GM18508 (cell line): ENCODE measurements around the gene CNTNAP5.

Source experiments
- ATAC-seq: cut with Tn5 transposase; IDR thresholded peaks from one replicate; pipeline ENCODE4 v1.9.1; 2021; ENCODE audit warnings: moderate number of reproducible peaks; ENCODE audit not compliant: insufficient read depth, unreplicated experiment

Gene CNTNAP5

DNA sequence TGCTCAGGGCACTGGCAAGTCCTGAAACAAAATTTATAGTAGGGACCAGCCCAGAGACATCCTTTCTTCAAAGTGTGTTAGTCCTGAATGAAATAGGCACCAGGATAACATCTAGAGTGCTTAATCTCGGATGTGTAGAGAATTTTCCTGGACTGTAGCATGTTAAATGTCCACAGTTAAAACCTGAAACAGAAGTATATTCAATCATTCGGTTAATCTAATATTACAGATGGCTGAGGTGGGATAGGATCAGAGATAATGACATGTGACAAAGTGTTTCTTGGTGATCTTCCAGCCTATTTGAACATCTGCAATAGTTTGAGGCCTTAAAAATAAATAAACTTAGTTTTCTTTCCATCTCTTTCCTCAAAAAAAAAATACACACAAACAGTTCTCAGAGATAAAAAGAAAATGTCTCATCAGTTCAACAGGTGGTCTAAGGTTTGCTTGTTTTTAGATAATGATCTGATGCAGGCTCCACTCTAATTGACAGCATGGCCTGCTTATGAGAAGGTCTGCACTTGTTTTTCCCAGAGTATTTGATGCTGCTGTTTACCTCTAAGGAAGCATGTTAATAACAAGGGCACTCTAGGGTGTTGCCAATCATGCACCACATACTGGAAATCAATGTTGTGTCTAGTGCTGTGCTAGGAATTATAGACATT is 25.9 kb downstream of the CNTNAP5 start:
- ATAC-seq: no peak

DNA sequence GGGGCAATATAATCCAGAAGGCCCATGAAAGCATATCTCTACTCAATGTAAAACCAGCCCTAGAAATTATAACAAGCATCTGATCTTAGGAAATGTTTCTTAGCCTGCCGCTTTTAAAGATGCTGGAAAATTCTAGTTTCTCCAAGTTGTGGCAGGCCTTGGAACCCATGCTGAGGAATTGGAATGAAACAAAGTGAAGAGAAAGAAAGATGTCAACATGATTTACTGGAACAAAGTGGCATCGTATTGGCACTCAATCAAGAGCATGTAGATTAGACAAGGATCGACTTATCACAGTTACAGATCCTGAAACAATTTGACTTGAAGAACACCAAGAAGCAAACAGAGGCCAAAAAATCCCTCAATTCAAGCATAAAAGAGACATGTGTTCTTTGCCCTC is 28.7 kb downstream of the CNTNAP5 start:
- ATAC-seq: no peak

GRCh38 chr2:124063596-124063995 is 38.5 kb downstream of the CNTNAP5 start:
- no peak for ATAC-seq

GRCh38 chr2:124065636-124066035 is 40.5 kb downstream of the CNTNAP5 start:
- no peak for ATAC-seq

- no peak for ATAC-seq
Measured at GRCh38 chr2:124066776-124067175, 41.7 kb downstream of the CNTNAP5 start.

DNA sequence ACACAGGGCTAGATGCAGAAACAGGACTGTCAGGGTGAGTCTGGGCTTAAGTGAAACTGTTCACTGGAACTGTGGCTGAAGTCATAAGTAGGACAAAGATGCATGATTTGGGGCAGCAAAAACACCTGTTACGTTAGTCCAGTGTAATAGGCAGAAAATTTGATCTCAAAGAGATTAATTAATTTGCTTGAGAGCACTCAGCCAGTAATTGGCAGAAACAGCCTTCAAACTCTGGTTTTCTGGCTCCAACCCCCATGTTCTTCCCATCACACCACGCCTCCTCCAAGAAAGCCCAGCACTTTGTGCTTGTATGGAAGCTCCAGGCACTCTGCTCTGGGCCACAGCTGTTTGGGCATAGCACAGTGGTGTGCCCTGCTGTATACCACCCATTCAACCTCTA is 54.0 kb downstream of the CNTNAP5 start:
- no peak for ATAC-seq

GRCh38 chr2:124080281-124081153 is 55.4 kb downstream of the CNTNAP5 start:
- ATAC-seq: no peak

GRCh38 chr2:124081154-124081716 is 56.1 kb downstream of the CNTNAP5 start:
- ATAC-seq: no peak

- no peak for ATAC-seq
Measured at GRCh38 chr2:124088616-124089015, 63.5 kb downstream of the CNTNAP5 start.

GRCh38 chr2:124091721-124092120 is 66.6 kb downstream of the CNTNAP5 start:
- no peak for ATAC-seq

DNA sequence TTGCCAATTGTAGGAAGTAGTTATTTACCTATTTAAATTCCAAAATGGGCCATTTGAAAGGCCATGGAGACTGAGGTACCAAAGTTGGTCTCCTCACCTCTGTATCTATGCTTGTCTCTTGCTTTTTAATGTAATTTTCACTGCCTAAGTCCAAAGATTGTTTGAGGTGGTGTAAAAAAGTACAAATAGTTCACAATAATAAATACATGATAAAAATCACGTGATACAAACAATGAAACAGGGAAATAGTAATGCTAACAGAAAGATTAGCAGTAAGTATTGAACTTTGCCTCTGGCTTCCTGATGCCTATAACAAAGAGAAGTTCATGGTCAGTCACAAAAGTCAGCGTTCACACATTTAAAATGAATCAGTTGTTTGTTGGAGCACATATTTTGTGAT is 67.6 kb downstream of the CNTNAP5 start:
- no peak for ATAC-seq

- ATAC-seq: no peak
Measured at GRCh38 chr2:124104914-124105313, 79.8 kb downstream of the CNTNAP5 start.

DNA sequence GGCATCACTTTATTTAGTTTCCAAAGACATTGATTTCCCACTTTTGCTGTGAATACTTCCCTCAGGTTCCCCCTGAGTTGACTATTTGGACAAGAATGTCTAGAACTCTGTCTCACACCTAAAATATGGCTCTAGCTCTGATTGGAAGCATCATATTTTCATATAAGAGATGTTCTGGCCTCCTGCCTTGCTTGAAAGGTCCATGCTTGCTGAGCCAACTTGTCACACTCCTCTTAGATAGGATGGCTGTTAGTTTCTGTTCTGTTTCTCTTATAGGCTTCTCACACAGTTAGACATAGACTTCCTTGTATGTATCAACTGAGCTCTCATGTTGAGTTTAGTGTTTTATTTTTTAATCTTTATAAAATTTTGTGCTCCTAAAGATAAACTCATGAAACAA is 87.1 kb downstream of the CNTNAP5 start:
- no peak for ATAC-seq

DNA sequence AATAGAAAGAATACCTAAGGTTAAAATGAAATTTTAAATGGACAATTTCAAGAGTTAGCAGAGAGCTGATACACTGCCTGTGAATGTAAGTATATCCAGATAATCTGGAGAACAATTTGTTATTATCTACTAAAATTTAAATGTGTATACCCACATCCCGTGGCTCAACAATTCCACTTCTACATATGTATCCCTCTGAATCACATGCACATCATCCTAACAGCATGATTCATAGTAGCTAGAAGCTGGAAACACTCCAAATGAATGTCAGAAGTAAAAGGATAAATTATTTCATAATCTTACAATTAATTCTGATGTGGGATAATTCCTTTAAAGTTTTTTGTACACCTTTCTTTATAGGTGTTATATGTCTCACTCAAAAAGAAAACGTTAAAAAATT is 87.9 kb downstream of the CNTNAP5 start:
- no peak for ATAC-seq

DNA sequence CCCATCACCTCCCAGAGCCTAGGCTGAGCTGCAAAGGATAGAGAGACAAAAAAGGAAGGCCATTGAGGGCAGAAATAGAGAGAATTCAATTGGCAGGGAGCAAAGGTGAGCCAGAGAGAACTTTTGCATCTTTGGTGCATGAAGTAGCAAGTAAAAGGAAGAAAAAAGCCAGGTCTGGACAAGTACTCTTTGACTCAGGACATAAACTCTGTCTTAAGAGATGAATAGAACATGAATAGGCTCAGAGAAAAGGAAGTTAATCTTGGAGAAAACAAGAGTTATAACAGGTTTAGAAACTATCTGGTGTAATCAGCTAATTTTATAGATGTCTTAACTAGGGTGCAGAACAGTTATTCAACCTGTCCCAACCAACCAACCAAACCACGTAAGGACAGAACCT is 95.2 kb downstream of the CNTNAP5 start:
- ATAC-seq: no peak

GRCh38 chr2:124121106-124121505 is 96.0 kb downstream of the CNTNAP5 start:
- no peak for ATAC-seq

DNA sequence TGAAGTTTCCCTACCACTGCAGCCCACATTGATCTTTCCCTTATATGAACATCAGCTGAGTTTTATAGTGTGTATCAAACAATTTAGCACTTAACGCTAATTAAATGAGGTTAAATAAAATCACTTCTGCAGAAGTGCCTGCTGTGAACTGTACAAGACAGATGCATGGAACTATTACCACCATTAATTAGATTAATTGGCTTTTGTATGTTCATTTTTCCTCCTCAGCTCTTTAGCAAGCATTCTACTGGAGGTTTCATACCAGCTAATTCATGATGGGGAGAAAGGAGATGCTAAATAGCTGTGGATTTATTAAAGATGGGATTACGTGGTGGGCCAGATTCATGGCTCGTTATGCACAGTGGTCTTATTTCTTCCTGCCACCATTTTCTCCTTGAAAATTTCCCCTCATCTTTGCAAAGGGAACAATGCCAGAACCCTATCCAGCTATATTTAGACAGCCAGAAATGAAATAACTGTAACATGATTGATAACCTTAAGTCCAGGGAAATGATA is 96.7 kb downstream of the CNTNAP5 start:
- ATAC-seq: no peak

DNA sequence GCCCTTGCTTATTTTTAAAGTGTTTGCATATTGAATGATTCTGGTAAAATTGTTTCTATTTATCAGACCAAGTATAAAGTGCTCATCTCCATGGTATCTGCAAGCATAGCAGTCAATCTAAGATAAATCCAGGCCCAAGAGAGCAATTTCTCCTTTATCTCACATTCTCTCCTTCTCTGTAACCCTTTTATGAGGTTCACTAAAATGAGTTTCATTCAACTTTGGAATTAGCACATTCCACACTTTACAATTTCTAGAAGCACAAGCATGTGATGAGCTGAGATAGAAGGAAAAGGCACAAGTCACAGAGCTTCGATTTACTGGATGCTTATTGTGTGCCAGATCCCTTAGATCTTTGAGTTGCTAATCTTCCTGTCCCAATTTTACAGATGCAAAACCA is 97.3 kb downstream of the CNTNAP5 start:
- no peak for ATAC-seq

DNA sequence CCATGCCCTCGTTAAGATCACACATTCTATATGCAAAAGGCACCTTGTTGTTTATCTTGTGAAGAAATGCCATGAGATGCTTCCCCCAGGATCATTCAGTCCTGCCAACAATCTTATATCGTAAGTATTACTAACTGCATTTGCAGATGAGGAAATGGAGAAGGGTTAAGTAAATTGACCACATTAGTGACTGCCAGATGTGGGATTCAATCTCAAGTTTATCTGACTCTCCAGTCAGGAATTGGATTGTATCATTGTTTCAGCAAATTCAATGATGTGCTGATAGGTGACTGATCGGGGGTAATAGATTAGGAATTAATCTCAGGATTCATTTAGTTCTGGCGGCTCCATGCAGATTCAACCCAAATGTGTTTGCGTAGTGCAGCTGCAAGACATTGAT is 106.2 kb downstream of the CNTNAP5 start:
- ATAC-seq: no peak

- ATAC-seq: no peak
Measured at GRCh38 chr2:124136110-124136509, 111.0 kb downstream of the CNTNAP5 start.

DNA sequence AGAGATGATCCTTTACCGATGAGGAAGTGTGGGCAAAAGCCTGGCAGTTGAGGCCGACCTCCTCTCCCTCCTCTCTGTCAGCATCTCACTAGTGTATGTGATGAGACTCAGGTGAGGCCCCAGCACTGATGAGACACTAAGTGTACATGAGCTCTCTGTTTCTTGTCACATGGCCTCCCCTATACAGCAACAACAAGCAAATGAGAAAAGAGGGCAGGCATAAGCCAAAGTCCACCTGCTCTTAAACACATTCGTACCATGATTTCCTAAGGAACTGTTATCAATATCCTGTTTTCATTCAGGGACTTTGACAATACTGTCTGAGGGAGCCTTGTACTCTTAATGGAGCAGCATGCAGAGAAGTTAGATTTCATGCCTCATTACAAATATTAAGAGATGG is 113.0 kb downstream of the CNTNAP5 start:
- ATAC-seq: no peak
